NOMO-1 treated with DMSO at 0.1 percent for 48 hours (cell line): ENCODE data around the gene ZP3.
A peak's percentile ranks its signal among the peaks of the same experiment; 100 is the strongest.
"Not testable (repeated sequence)": the region's sequence is repeated elsewhere in the genome, so short reads cannot be mapped to it uniquely, and the experiment has no call there.

ENCODE experiments used
- DNase-seq: peaks from one replicate; lab custom pipeline; 2025; ENCODE audit not compliant: unreplicated experiment; lab: John Stamatoyannopoulos, UW

ZP3 gene

GRCh38 chr7:76440404-76440803 lies 15.7 kb downstream of the ZP3 start:
- DNase-seq: not testable (repeated sequence)

GRCh38 chr7:76441792-76442191 lies 17.0 kb downstream of the ZP3 start:
- DNase-seq: not testable (repeated sequence)

- DNase-seq: not testable (repeated sequence)
Observed at GRCh38 chr7:76442664-76443446, 18.1 kb downstream of the ZP3 start.

- DNase-seq: not testable (repeated sequence)
Observed at GRCh38 chr7:76443846-76444245, 19.1 kb downstream of the ZP3 start.

GRCh38 chr7:76445577-76446008 lies 20.8 kb downstream of the ZP3 start:
- DNase-seq: peak; percentile 81

- not testable (repeated sequence) for DNase-seq
Observed at GRCh38 chr7:76457017-76457416, 32.3 kb downstream of the ZP3 start.

GRCh38 chr7:76458504-76458903 lies 33.8 kb downstream of the ZP3 start:
- DNase-seq: not testable (repeated sequence)

- not testable (repeated sequence) for DNase-seq
Observed at GRCh38 chr7:76460767-76461166, 36.0 kb downstream of the ZP3 start.

- DNase-seq: not testable (repeated sequence)
Observed at GRCh38 chr7:76461464-76462101, 36.8 kb downstream of the ZP3 start, which contains the start of gene DTX2. Gene DTX2 (plus strand): TSS chr7:76461709. CDS start chr7:76480510, 18,801 bp downstream.

- not testable (repeated sequence) for DNase-seq
Observed at GRCh38 chr7:76462271-76462882, 37.6 kb downstream of the ZP3 start.

- DNase-seq: not testable (repeated sequence)
Observed at GRCh38 chr7:76464959-76465358, 40.2 kb downstream of the ZP3 start.

GRCh38 chr7:76465950-76466349 lies 41.2 kb downstream of the ZP3 start:
- not testable (repeated sequence) for DNase-seq

GRCh38 chr7:76467743-76468404 lies 43.1 kb downstream of the ZP3 start:
- DNase-seq: not testable (repeated sequence)

GRCh38 chr7:76471556-76472221 lies 46.9 kb downstream of the ZP3 start:
- DNase-seq: not testable (repeated sequence)

- DNase-seq: not testable (repeated sequence)
Observed at GRCh38 chr7:76473097-76473496, 48.3 kb downstream of the ZP3 start.

- not testable (repeated sequence) for DNase-seq
Observed at GRCh38 chr7:76476280-76476679, 51.5 kb downstream of the ZP3 start.

- DNase-seq: not testable (repeated sequence)
Observed at GRCh38 chr7:76476742-76477474, 52.2 kb downstream of the ZP3 start.

- not testable (repeated sequence) for DNase-seq
Observed at GRCh38 chr7:76479628-76480027, 54.9 kb downstream of the ZP3 start.

- not testable (repeated sequence) for DNase-seq
Observed at GRCh38 chr7:76480403-76481253, 55.9 kb downstream of the ZP3 start.
